Ramos (cell line): ENCODE data around the gene MAP7.
"Not testable (repeated sequence)": the region's sequence is repeated elsewhere in the genome, so short reads cannot be mapped to it uniquely, and the experiment has no call there.

Experiments used
- in situ Hi-C: fragments of 300-500 bp; cut with MboI; formaldehyde crosslinking; loops from one replicate; pipeline ENCODE4 v1.14.3; 2022; ENCODE audit warnings: low sequenced_read_pairs; ENCODE audit not compliant: unreplicated experiment

MAP7 gene

GRCh38 chr6:136437246-136437645 lies 113.0 kb downstream of the MAP7 start:
- in situ Hi-C loops, result no loop called here

GRCh38 chr6:136435101-136435500 lies 115.1 kb downstream of the MAP7 start:
- in situ Hi-C loops, result no loop called here

- in situ Hi-C loops, result not testable (repeated sequence)
Observed at GRCh38 chr6:136431306-136431705, 118.9 kb downstream of the MAP7 start.

- in situ Hi-C loops, result no loop called here
Observed at GRCh38 chr6:136429264-136430065, 120.8 kb downstream of the MAP7 start.

GRCh38 chr6:136427378-136427717 lies 122.9 kb downstream of the MAP7 start:
- in situ Hi-C loops, result no loop called here

GRCh38 chr6:136426627-136427377 lies 123.4 kb downstream of the MAP7 start:
- in situ Hi-C loops, result no loop called here

GRCh38 chr6:136425793-136426192 lies 124.4 kb downstream of the MAP7 start:
- in situ Hi-C loops, result no loop called here

- in situ Hi-C loops, result no loop called here
Observed at GRCh38 chr6:136424901-136425300, 125.3 kb downstream of the MAP7 start.

- in situ Hi-C loops, result no loop called here
Observed at GRCh38 chr6:136424450-136424849, 125.8 kb downstream of the MAP7 start.

- in situ Hi-C loops, result no loop called here
Observed at GRCh38 chr6:136421537-136422158, 128.6 kb downstream of the MAP7 start.

- in situ Hi-C loops, result no loop called here
Observed at GRCh38 chr6:136420853-136421252, 129.4 kb downstream of the MAP7 start.

- in situ Hi-C loops, result no loop called here
Observed at GRCh38 chr6:136415351-136416007, 134.7 kb downstream of the MAP7 start.

GRCh38 chr6:136412410-136412809 lies 137.8 kb downstream of the MAP7 start:
- in situ Hi-C loops, result no loop called here

- in situ Hi-C loops, result no loop called here
Observed at GRCh38 chr6:136411453-136412354, 138.5 kb downstream of the MAP7 start.

- in situ Hi-C loops, result no loop called here
Observed at GRCh38 chr6:136411025-136411325, 139.2 kb downstream of the MAP7 start.

GRCh38 chr6:136410201-136411024 lies 139.8 kb downstream of the MAP7 start:
- in situ Hi-C loops, result no loop called here

GRCh38 chr6:136409597-136409996 lies 140.6 kb downstream of the MAP7 start:
- in situ Hi-C loops, result no loop called here

- in situ Hi-C loops, result no loop called here
Observed at GRCh38 chr6:136408204-136408603, 142.0 kb downstream of the MAP7 start.

GRCh38 chr6:136405420-136406029 lies 144.7 kb downstream of the MAP7 start:
- in situ Hi-C loops, result no loop called here
